Endothelial cell of umbilical vein (primary cell): ENCODE data around the gene ABLIM1. TPM values are rescaled to one million over a fixed set of nuclear protein-coding genes. Genes with fewer than 3 reads are reported as not detected.
A peak's percentile ranks its signal among the peaks of the same experiment; 100 is the strongest.

Experiments
- BruUV-seq: library from RNA; stranded (reverse); fragments of 400-500 nt; replicated peaks from 2 replicates; lab custom pipeline; 2021; lab: Mats Ljungman, UMichigan
- CTCF ChIA-PET: fragments of 300-600, 350-600 bp; sonication (Branson Sonifier 250); formaldehyde crosslinking; loops from one replicate; lab custom pipeline; 2021; ENCODE audit warnings: antibody characterized with exemption, inconsistent platforms; lab: Charles Lee
- POLR2A ChIA-PET: fragments of 300-600, 350-600 bp; sonication (Branson Sonifier 250); formaldehyde crosslinking; loops from one replicate; lab custom pipeline; 2021; ENCODE audit warnings: antibody characterized with exemption, inconsistent platforms; lab: Charles Lee
- DNase-seq: peaks from one replicate; pipeline ENCODE4 v3.0.0-alpha.2; 2011; ENCODE audit warnings: low read depth, low spot score
- FAIRE-seq: peaks from 2 replicates; lab custom pipeline; 2011; peaks lifted over from hg19 to GRCh38; lab: Jason Lieb, UNC
- H2AFZ ChIP-seq: 2 replicates; pipeline ENCODE4 v1.6.0; 2012; ENCODE audit warnings: low read depth, low read length, control low read depth, inconsistent platforms
- H3K27ac ChIP-seq: 2 replicates; pipeline ENCODE4 v1.5.1; 2011; ENCODE audit warnings: low read depth, mild to moderate bottlenecking, control low read depth, low read length, moderate library complexity; ENCODE audit not compliant: insufficient read depth
- H3K27me3 ChIP-seq, 2 experiments: 2 replicates each; pipeline versions ENCODE4 v1.6.0 to v1.6.1; 2011; ENCODE audit warnings: low read length in 2 of 2, mixed read lengths in 1 of 2; ENCODE audit not compliant: control insufficient read depth in 2 of 2, insufficient read depth in 2 of 2
- H3K36me3 ChIP-seq, 2 experiments: 2 replicates in 1 of 2; 3 replicates in 1 of 2; pipeline ENCODE4 v1.5.1; 2011; ENCODE audit warnings: low read length in 2 of 2, mild to moderate bottlenecking in 1 of 2, moderate library complexity in 1 of 2; ENCODE audit not compliant: control insufficient read depth in 2 of 2, insufficient read depth in 2 of 2; ENCODE audit errors: extremely low read depth in 1 of 2
- H3K4me1 ChIP-seq: 3 replicates; pipeline ENCODE4 v1.5.1; 2011; ENCODE audit warnings: mild to moderate bottlenecking, low read length; ENCODE audit not compliant: control insufficient read depth, insufficient read depth; ENCODE audit errors: extremely low read depth
- H3K4me2 ChIP-seq: 2 replicates; pipeline ENCODE4 v1.6.1; 2011; ENCODE audit warnings: low read length, control low read depth, mixed read lengths; ENCODE audit not compliant: insufficient read depth
- H3K4me3 ChIP-seq, 3 experiments: fragments of 200-600 bp in 1 of 3; sonication (generic), shearing (Covaris generic) in 1 of 3; replicated peaks in 1 of 3; 2 replicates each; pipeline ENCODE4 v1.5.1; 2011 to 2016; ENCODE audit warnings: control low read depth in 3 of 3, low read length in 3 of 3, mild to moderate bottlenecking in 2 of 3, inconsistent platforms in 1 of 3, low read depth in 1 of 3, moderate library complexity in 1 of 3; ENCODE audit not compliant: insufficient read depth in 1 of 3
- H3K79me2 ChIP-seq: 2 replicates; pipeline ENCODE4 v1.6.0; 2012; ENCODE audit warnings: low read length, inconsistent platforms; ENCODE audit not compliant: control insufficient read depth, insufficient read depth
- H3K9ac ChIP-seq: replicated peaks from 2 replicates; pipeline ENCODE3; 2011; ENCODE audit warnings: low read length, control low read depth; ENCODE audit not compliant: insufficient read depth; ENCODE audit errors: extremely low read depth
- H3K9me1 ChIP-seq: replicated peaks from 3 replicates; pipeline ENCODE4 v1.6.0; 2011; ENCODE audit warnings: mild to moderate bottlenecking, low read length; ENCODE audit not compliant: control insufficient read depth, insufficient read depth; ENCODE audit errors: extremely low read depth
- H3K9me3 ChIP-seq: replicated peaks from 2 replicates; pipeline ENCODE4 v1.5.1; 2012; ENCODE audit warnings: low read length, inconsistent platforms; ENCODE audit not compliant: control insufficient read depth, insufficient read depth
- H4K20me1 ChIP-seq: replicated peaks from 2 replicates; pipeline ENCODE3; 2011; ENCODE audit warnings: mild to moderate bottlenecking, low read length; ENCODE audit not compliant: control insufficient read depth, insufficient read depth; ENCODE audit errors: extremely low read depth
- CTCF ChIP-seq, 2 donors: IDR thresholded peaks; 1 replicate in 1 of 2; 2 replicates in 1 of 2; pipeline ENCODE4 v1.5.1; 2011; ENCODE audit warnings: low read length in 2 of 2, mild to moderate bottlenecking in 2 of 2, moderate library complexity in 2 of 2, control low read depth in 1 of 2, inconsistent platforms in 1 of 2, low read depth in 1 of 2; ENCODE audit not compliant: insufficient read depth in 1 of 2; ENCODE audit errors: extremely low read depth in 1 of 2
- EZH2 ChIP-seq: IDR thresholded peaks from 2 replicates; pipeline ENCODE4 v1.6.1; 2012; ENCODE audit warnings: borderline replicate concordance, low read depth, mild to moderate bottlenecking, moderate library complexity, low read length, inconsistent platforms; ENCODE audit not compliant: severe bottlenecking
- FOS ChIP-seq: IDR thresholded peaks from 2 replicates; pipeline ENCODE4 v1.6.1; 2011; ENCODE audit warnings: mild to moderate bottlenecking, low read length, moderate library complexity, borderline replicate concordance; ENCODE audit not compliant: insufficient read depth
- GATA2 ChIP-seq: IDR thresholded peaks from 2 replicates; pipeline ENCODE4 v1.7.0; 2011; ENCODE audit warnings: low read depth, mild to moderate bottlenecking, moderate library complexity, mixed read lengths, low read length; ENCODE audit not compliant: insufficient read length, insufficient read depth
- JUN ChIP-seq: IDR thresholded peaks from 2 replicates; pipeline ENCODE4 v1.6.1; 2011; ENCODE audit warnings: borderline replicate concordance, low read depth; ENCODE audit not compliant: insufficient read length, insufficient read depth
- MAX ChIP-seq: IDR thresholded peaks from 2 replicates; pipeline ENCODE4 v1.6.1; 2011; ENCODE audit not compliant: insufficient read depth, insufficient read length
- MYC ChIP-seq: IDR thresholded peaks from one replicate; pipeline ENCODE4 v1.6.1; 2011; ENCODE audit warnings: mild to moderate bottlenecking, low read depth, low read length
- POLR2A ChIP-seq: IDR thresholded peaks from 2 replicates; pipeline ENCODE4 v1.6.1; 2012; ENCODE audit warnings: low read depth, mild to moderate bottlenecking, control low read depth, low read length
- POLR2AphosphoS5 ChIP-seq: IDR thresholded peaks from 2 replicates; pipeline ENCODE4 v1.6.1; 2012; ENCODE audit warnings: low read depth, mild to moderate bottlenecking, control low read depth, low read length, moderate library complexity; ENCODE audit not compliant: insufficient read depth
- dilution Hi-C: fragments of 300-500 bp; cut with MboI; formaldehyde crosslinking; loops from one replicate; pipeline ENCODE4 v1.15.0; 2019; ENCODE audit warnings: low sequenced_read_pairs; ENCODE audit not compliant: extremely low pct_ligation_motif_present
- intact Hi-C: fragments of 100-400 bp; cut with micrococcal nuclease; formaldehyde crosslinking; loops from one replicate; pipeline ENCODE4 v1.10.0; 2022
- polyA plus RNA-seq, 4 experiments: library from polyadenylated mRNA; depleted of rRNA in 3 of 4; stranded (reverse) in 3 of 4; unstranded in 1 of 4; fragments of >200 nt; gene quantifications; 2 replicates each; pipeline versions ENCODE4 v1.2.1 to v1.2.3, GENCODE V29; 2011 to 2012; ENCODE audit warnings: missing spikeins in 1 of 4
- total RNA-seq: library from RNA; stranded (reverse); gene quantifications from 2 replicates; pipeline ENCODE4 v1.2.3, GENCODE V29; 2021

The ABLIM1 gene
- total and polyA plus RNA-seq, 2 donors (not counting 3 experiments of a cell fraction or from before 2014, with no cell fraction given): 128 to 235 TPM

DNA sequence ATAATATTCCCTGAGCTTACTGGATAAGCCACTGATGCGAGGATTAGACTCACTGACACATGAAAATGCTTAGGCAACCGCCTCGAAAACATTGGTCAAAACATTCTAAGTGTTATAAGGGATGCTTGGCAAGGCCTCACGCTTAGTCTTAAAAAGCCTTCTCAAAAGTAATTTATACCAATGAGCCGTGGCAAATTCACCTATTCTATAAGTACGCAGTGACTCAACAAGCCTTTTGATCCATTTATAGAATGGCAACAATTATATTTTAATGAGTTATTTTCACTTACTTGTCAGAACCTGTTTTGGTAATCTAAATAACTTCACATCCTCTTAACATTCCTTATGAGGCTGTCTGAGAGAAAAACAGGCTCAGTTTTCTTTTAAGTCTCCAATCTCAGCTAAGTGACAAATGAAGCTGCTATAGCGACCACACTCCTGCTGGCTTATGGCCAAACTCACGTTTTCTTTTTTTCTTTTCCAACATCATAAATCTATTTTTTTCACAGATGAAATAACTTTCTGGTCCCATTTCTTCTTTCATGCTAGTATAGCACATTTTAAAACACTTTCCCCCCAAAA is 132.6 kb downstream of the ABLIM1 start:
- Histone ChIP-seq H4K20me1 (no peaks in the 10 kb centered on the region), H3K4me3 (peak overlapping the region in 2 of 3 experiments; percentile 38 to 41), H3K9me3 (no peaks in the 10 kb centered on the region), H3K9ac (peak overlapping the region; percentile 49), H3K36me3 (no peaks in the 10 kb centered on the region), H2AFZ (no peak overlapping the region), H3K27ac (peak overlapping the region; percentile 35), H3K4me1 (peaks cover 18% of the 10 kb centered on the region), H3K27me3 (no peaks in the 10 kb centered on the region), H3K79me2 (no peaks in the 10 kb centered on the region), H3K9me1 (no peaks in the 10 kb centered on the region), H3K4me2 (peak overlapping the region; percentile 75)
- no peak for TF ChIP-seq CTCF (IDR thresholded peaks at IDR 0.05; ENCODE audit: extremely low read depth in 1 of 2, insufficient read depth in 1 of 2, low read depth in 1 of 2, low read length in 2 of 2)
- no peak for TF ChIP-seq FOS
- TF ChIP-seq EZH2: no peak
- TF ChIP-seq POLR2A: no peak
- TF ChIP-seq GATA2: no peak
- no peak for TF ChIP-seq MYC
- TF ChIP-seq MAX: no peak
- TF ChIP-seq JUN: no peak
- no peak for TF ChIP-seq POLR2AphosphoS5
- CTCF ChIA-PET: interaction anchor here (0.9 to 4.6 kb wide), 6 partner anchors 11 to 221 kb away, joined by 3 to 29 read pairs (median 4); no protein-coding TSS in a partner anchor
- peak; percentile 86 for DNase-seq
- POLR2A ChIA-PET: no interaction called here
- dilution Hi-C loops (no loop called here), intact Hi-C loops (no loop called here)
- peak; percentile 31 for FAIRE-seq
- TSS peak; percentile 52 for BruUV-seq
